H1 (cell line): ENCODE results near the gene FAAP100. TPM values are rescaled to one million over a fixed set of nuclear protein-coding genes. Genes with fewer than 3 reads are reported as not detected.

Experiments
- CTBP2 ChIP-seq: IDR thresholded peaks from 2 replicates; pipeline ENCODE4 v1.7.0; 2011; ENCODE audit warnings: borderline replicate concordance, mild to moderate bottlenecking, moderate library complexity, mixed read lengths, low read length; ENCODE audit not compliant: insufficient read depth, insufficient read length
- MAFK ChIP-seq: IDR thresholded peaks from 2 replicates; pipeline ENCODE4 v1.6.1; 2012; ENCODE audit warnings: low read depth, mild to moderate bottlenecking, improper control_type of control experiment, low read length
- polyA plus RNA-seq, 7 experiments: library from polyadenylated mRNA; depleted of rRNA in 3 of 7; stranded (reverse) in 5 of 7; unstranded in 2 of 7; fragments of >200 nt in 5 of 7; fragments of 200-250 nt in 2 of 7; gene quantifications; 1 replicate in 5 of 7; 2 replicates in 1 of 7; 4 replicates in 1 of 7; pipeline versions ENCODE4 v1.2.1 to v1.2.3, GENCODE V29; 2011 to 2013; ENCODE audit warnings: missing spikeins in 2 of 7, mixed read lengths in 2 of 7
- total RNA-seq: library from RNA; stranded (reverse); fragmentation: NEBNext Ultra II Directional; extraction: Animal tissue kit (Norgen Biotek cat#: 25700); gene quantifications from 2 replicates; pipeline ENCODE4 v1.2.1, GENCODE V29; 2021

FAAP100 gene
- total and polyA plus RNA-seq, 2 of the 8 experiments (the other 6 are each of a cell fraction or from before 2014, with no cell fraction given), result 23.2 to 41.8 TPM

- TF ChIP-seq CTBP2 (no peak), MAFK (no peak)
These were observed 6.8 kb downstream of the FAAP100 start (continued) for GRCh38 chr17:81545160-81545949.
